ENCODE data around the gene MARCHF3.

The MARCHF3 gene

DNA sequence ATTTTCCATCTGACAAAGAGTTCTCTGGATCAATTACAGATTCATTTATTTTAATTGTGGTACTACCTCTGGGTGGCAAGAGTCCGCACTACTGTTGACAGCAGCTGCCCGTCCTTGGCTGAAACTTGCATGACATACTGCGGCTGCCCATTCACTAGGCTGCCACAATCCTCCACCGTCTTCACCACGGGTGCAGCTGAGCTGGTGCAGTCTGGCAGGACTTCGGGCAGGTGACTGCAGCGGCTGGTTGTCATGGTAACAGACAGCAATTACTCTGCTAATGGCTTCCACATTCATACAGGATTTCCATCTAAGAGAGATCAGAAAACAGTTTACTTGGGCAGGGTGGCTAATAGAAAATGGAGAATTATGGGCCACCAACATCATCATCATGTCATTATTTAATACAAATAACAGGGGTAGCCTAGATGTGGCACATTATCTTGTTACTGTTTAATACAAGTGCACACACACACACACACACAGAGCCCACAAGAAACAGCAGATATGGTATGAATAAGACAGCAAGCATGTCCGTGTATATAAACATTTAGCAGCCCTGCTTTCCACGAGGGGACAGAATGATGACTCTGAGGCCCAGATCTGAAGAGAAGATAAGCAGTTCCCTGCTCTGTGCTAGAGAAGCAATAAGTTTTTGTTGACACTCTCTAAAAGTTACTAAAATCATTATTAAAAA, 112.3 kb downstream of the MARCHF3 start:
- peak; percentile 77 for ATAC-seq
- TF ChIP-seq TCF4 (CRISPR knock-in tag; IDR thresholded peaks at IDR 0.05; ENCODE audit: borderline replicate concordance) (peak; percentile 15; the same call in 1 of the 2 replicates), ZNF565 (CRISPR knock-in tag; conservative IDR thresholded peaks at IDR 0.05; ENCODE audit: low read depth) (no peak)

DNA sequence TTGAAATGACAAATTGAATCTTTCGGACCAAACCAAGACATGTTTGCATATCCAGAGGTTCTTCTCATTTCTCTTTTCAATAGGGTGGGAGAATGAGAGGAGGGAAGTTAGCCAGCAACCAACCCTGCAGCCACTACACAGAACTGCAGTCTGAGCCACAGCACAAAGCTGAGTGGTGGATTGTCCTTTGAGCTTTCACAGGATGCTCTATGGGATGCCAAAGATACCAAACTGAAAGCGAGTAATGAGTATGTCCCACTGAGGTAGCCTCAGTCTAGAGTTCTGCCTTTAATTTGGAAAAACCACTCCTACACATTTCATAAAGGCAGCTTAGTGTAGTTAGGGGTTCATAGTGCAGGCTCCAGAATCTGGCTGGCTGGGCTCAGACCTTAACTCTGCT, 114.9 kb downstream of the MARCHF3 start:
- TF ChIP-seq ZNF8 (CRISPR knock-in tag; IDR thresholded peaks at IDR 0.05) (no peak), ARNTL (CRISPR knock-in tag; IDR thresholded peaks at IDR 0.05; ENCODE audit: borderline replicate concordance, low read depth) (no peak), RARB (CRISPR knock-in tag; IDR thresholded peaks at IDR 0.05) (no peak), CSDC2 (CRISPR knock-in tag; IDR thresholded peaks at IDR 0.05) (no peak), ESRRG (CRISPR knock-in tag; IDR thresholded peaks at IDR 0.05) (no peak), ZFP3 (CRISPR knock-in tag; IDR thresholded peaks at IDR 0.05) (no peak), TOX (CRISPR knock-in tag; IDR thresholded peaks at IDR 0.05; ENCODE audit: borderline replicate concordance) (no peak)
- TF ChIP-seq, protein P1, sequence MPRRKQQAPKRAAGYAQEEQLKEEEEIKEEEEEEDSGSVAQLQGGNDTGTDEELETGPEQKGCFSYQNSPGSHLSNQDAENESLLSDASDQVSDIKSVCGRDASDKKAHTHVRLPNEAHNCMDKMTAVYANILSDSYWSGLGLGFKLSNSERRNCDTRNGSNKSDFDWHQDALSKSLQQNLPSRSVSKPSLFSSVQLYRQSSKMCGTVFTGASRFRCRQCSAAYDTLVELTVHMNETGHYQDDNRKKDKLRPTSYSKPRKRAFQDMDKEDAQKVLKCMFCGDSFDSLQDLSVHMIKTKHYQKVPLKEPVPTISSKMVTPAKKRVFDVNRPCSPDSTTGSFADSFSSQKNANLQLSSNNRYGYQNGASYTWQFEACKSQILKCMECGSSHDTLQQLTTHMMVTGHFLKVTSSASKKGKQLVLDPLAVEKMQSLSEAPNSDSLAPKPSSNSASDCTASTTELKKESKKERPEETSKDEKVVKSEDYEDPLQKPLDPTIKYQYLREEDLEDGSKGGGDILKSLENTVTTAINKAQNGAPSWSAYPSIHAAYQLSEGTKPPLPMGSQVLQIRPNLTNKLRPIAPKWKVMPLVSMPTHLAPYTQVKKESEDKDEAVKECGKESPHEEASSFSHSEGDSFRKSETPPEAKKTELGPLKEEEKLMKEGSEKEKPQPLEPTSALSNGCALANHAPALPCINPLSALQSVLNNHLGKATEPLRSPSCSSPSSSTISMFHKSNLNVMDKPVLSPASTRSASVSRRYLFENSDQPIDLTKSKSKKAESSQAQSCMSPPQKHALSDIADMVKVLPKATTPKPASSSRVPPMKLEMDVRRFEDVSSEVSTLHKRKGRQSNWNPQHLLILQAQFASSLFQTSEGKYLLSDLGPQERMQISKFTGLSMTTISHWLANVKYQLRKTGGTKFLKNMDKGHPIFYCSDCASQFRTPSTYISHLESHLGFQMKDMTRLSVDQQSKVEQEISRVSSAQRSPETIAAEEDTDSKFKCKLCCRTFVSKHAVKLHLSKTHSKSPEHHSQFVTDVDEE (CRISPR knock-in tag; IDR thresholded peaks at IDR 0.05): no peak
- TF ChIP-seq, protein P2, sequence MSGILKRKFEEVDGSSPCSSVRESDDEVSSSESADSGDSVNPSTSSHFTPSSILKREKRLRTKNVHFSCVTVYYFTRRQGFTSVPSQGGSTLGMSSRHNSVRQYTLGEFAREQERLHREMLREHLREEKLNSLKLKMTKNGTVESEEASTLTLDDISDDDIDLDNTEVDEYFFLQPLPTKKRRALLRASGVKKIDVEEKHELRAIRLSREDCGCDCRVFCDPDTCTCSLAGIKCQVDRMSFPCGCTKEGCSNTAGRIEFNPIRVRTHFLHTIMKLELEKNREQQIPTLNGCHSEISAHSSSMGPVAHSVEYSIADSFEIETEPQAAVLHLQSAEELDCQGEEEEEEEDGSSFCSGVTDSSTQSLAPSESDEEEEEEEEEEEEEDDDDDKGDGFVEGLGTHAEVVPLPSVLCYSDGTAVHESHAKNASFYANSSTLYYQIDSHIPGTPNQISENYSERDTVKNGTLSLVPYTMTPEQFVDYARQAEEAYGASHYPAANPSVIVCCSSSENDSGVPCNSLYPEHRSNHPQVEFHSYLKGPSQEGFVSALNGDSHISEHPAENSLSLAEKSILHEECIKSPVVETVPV (CRISPR knock-in tag; IDR thresholded peaks at IDR 0.05): no peak
- TF ChIP-seq, protein P3, sequence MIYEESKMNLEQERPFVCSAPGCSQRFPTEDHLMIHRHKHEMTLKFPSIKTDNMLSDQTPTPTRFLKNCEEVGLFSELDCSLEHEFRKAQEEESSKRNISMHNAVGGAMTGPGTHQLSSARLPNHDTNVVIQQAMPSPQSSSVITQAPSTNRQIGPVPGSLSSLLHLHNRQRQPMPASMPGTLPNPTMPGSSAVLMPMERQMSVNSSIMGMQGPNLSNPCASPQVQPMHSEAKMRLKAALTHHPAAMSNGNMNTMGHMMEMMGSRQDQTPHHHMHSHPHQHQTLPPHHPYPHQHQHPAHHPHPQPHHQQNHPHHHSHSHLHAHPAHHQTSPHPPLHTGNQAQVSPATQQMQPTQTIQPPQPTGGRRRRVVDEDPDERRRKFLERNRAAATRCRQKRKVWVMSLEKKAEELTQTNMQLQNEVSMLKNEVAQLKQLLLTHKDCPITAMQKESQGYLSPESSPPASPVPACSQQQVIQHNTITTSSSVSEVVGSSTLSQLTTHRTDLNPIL (CRISPR knock-in tag; IDR thresholded peaks at IDR 0.05; ENCODE audit: low read depth): no peak
- ATAC-seq: no peak

DNA sequence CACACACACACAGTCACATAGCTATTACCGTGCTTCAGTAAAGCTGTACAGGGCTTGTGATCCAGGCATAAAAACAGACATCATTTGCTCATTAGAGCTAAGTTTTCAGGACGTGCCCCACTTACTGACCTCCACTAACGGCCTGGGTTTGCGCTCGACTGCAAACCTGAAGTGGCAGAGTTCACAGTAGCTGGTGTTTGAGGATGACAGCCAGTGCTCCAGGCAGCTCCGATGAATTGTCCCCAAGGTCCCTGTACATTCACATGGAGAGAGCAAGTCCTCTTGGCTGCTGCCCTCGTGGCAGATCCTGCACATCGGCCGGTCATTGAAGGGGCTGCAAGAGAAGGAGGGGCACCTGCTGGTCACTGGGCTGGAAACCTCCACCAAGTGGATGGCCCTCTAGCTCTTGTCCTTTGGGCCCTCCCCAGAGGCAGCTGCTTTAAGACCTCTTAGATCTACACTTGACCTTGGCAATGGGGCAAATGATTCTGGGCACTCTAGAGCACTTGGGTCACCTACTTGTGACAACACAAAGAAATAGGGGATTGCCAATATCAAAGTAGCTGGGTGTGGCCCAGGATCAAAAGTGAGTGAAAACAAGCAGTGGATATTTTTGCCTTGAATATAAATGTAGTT, 115.4 kb downstream of the MARCHF3 start:
- ATAC-seq: no peak
- TF ChIP-seq ZFP30 (CRISPR knock-in tag; IDR thresholded peaks at IDR 0.05) (no peak), ZFP3 (CRISPR knock-in tag; IDR thresholded peaks at IDR 0.05) (no peak), GLIS3 (CRISPR knock-in tag; IDR thresholded peaks at IDR 0.05) (no peak), ZNF70 (CRISPR knock-in tag; IDR thresholded peaks at IDR 0.05) (no peak), TOX (CRISPR knock-in tag; IDR thresholded peaks at IDR 0.05; ENCODE audit: borderline replicate concordance) (no peak), RARB (CRISPR knock-in tag; IDR thresholded peaks at IDR 0.05) (no peak), ISL1 (CRISPR knock-in tag; IDR thresholded peaks at IDR 0.05) (no peak), ZNF8 (CRISPR knock-in tag; IDR thresholded peaks at IDR 0.05) (no peak), ZC3H10 (CRISPR knock-in tag; IDR thresholded peaks at IDR 0.05) (no peak), CSDC2 (CRISPR knock-in tag; IDR thresholded peaks at IDR 0.05) (no peak), ARNTL (CRISPR knock-in tag; IDR thresholded peaks at IDR 0.05; ENCODE audit: borderline replicate concordance, low read depth) (no peak), OSR1 (CRISPR knock-in tag; IDR thresholded peaks at IDR 0.05) (no peak)
- TF ChIP-seq, protein P4, sequence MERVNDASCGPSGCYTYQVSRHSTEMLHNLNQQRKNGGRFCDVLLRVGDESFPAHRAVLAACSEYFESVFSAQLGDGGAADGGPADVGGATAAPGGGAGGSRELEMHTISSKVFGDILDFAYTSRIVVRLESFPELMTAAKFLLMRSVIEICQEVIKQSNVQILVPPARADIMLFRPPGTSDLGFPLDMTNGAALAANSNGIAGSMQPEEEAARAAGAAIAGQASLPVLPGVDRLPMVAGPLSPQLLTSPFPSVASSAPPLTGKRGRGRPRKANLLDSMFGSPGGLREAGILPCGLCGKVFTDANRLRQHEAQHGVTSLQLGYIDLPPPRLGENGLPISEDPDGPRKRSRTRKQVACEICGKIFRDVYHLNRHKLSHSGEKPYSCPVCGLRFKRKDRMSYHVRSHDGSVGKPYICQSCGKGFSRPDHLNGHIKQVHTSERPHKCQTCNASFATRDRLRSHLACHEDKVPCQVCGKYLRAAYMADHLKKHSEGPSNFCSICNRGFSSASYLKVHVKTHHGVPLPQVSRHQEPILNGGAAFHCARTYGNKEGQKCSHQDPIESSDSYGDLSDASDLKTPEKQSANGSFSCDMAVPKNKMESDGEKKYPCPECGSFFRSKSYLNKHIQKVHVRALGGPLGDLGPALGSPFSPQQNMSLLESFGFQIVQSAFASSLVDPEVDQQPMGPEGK (CRISPR knock-in tag; IDR thresholded peaks at IDR 0.05; ENCODE audit: borderline replicate concordance): no peak
- TF ChIP-seq, protein P5, sequence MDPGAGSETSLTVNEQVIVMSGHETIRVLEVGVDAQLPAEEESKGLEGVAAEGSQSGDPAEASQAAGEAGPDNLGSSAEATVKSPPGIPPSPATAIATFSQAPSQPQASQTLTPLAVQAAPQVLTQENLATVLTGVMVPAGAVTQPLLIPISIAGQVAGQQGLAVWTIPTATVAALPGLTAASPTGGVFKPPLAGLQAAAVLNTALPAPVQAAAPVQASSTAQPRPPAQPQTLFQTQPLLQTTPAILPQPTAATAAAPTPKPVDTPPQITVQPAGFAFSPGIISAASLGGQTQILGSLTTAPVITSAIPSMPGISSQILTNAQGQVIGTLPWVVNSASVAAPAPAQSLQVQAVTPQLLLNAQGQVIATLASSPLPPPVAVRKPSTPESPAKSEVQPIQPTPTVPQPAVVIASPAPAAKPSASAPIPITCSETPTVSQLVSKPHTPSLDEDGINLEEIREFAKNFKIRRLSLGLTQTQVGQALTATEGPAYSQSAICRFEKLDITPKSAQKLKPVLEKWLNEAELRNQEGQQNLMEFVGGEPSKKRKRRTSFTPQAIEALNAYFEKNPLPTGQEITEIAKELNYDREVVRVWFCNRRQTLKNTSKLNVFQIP (CRISPR knock-in tag; IDR thresholded peaks at IDR 0.05; ENCODE audit: borderline replicate concordance, low read depth): no peak
- TF ChIP-seq, protein P2 (CRISPR knock-in tag; IDR thresholded peaks at IDR 0.05): no peak
- TF ChIP-seq, protein P1 (CRISPR knock-in tag; IDR thresholded peaks at IDR 0.05): no peak
- TF ChIP-seq, protein P3 (CRISPR knock-in tag; IDR thresholded peaks at IDR 0.05; ENCODE audit: low read depth): no peak
